HG03097 (cell line): ENCODE data around the gene CXCR5.

Experiments
- ATAC-seq: cut with Tn5 transposase; IDR thresholded peaks from one replicate; pipeline ENCODE4 v1.9.1; 2021; ENCODE audit not compliant: unreplicated experiment, low FRiP score

The CXCR5 gene

DNA sequence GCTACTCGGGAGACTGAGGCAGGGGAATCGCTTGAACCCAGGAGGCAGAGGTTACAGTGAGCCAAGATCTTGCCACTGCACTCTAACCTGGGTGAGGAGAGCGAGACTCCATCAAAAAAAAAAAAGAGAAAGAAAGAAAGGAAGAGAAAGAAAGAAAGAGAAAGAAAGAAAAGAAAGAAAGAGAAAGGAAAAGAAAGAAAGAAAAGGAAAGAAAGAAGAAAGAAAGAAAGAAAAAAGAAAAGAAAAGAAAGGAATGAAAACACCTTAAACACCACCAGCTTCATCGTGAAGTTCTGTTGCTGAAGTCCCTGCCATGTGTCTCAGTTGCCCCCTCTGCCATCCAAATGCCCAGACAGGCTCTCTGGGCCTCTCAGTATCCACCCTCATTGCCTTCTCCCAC, 9.9 kb upstream of the CXCR5 start:
- ATAC-seq, result no peak

GRCh38 chr11:118876286-118876685, 7.4 kb upstream of the CXCR5 start:
- ATAC-seq, result no peak

DNA sequence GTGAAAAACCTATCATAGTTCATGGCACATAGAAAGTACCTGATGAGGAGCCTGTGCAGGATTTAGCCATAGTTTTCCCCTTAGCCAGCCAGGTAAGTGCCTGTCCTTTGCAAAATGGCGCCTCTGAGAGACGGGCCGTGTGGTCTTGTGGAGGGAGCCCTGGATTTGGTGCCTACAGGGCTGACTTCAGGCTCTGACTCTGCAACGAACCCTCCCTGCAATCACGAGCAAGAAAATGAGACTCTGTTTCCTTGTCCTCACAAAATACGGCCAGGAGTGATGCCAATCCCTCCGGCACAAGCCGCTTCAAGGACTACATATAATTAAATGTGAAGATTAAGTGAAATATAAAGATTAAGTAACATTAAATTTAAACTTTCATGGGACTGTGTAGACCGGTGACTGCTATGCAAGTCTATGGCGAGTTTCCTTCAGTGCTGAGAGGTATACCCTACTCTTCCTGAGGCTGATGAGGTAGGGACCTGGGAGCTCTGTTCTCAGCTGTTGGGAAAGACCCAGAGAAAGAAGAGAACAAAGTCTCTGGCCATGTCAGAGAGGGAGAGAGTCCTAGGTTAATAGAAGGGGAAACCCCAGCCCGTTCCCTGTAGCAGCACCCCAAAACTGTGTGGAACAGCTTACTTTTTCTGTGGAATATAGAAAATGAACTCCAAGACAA, 6.1 kb upstream of the CXCR5 start:
- no peak for ATAC-seq

- no peak for ATAC-seq
Measured at GRCh38 chr11:118878163-118878563, 5.5 kb upstream of the CXCR5 start.

DNA sequence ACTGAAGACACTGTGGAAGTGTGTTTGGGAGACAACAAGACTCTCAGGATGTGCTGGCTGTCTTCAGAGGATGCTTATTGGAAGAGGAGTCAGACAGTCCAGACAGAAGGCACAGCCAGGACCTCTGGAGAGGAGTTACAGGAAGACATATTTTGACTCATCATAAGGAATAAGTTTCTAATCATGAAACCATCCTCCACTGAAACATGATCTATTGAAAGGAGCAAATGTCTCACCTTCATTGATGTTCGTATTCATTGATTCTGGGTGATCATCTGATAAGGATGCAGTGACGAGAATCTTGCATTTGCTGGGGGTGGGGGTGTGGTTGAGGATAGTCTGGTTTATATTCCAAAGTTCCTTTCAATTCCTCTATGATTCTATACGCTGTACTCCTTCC, 2.5 kb upstream of the CXCR5 start:
- no peak for ATAC-seq

DNA sequence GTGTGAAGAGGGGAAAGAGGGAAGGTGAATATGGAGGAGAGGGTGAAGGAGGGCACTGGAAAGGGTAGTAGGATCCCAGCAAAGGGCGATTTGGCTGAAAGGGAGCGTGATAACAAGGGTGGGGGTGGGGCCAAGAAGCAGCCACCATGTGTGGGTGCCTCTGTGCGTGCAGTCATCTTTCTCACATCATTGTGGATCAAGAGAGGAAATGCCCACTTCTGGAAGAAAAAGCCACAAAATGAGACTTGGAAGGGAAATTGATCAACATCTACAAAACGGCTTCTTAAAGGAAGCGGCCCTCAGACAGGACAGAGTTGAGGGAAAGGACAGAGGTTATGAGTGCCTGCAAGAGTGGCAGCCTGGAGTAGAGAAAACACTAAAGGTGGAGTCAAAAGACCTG, 1.2 kb upstream of the CXCR5 start:
- no peak for ATAC-seq

DNA sequence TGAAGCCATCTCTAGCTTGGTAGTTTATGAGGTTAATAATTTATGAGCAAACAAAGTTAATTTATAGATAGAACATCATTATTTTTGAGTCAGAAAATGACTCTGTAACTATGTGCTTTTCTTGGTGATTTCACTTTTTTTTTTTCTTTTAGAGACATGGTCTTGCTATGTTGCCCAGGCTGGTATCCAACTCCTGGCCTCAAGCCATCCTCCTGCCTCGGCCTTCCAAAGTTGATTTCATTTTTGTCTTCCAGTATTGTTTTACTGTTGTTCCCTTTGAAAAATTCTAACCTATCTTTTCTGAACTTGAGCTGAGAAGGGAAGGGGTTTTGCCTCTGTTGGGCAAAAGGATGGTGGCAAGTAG, 706 bp upstream of the CXCR5 start:
- no peak for ATAC-seq

GRCh38 chr11:118884875-118885274, 1.2 kb downstream of the CXCR5 start:
- ATAC-seq, result no peak

- ATAC-seq, result no peak
Measured at GRCh38 chr11:118885319-118885718, 1.6 kb downstream of the CXCR5 start.

DNA sequence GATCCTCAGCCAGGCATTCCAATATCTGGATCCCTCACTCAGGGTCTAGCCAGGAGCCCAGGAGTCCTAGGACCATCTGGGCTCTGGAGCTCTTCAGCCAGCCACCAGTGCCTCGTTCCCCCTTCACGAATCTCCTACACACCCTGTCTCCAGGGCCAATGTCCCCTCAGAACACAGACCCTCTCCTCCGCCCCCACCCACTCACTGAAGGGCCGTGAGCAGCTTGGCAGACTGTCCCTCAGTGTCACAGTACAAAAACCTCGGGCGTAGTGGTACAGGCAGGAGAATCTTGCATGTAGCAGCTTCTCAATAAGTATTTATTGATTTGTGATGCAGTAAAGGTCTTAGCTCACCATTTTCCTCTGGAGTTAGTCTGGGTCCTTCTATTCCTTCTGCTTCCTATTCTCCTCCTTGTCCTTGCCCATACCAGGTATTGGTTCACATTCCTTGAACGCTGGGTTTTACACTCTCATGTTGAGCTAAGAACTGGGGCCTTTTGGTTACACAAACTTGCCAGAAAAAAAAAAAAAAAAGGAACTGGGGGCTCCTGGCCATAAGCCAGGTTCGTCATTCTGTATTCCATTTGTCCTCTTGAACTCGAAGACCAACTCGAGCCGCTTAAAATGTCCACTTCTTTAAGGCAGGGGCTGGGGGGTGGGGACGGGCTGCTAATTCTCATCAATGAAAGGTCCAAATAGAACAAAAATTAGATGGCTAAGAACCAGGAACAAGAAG, 2.3 kb downstream of the CXCR5 start:
- no peak for ATAC-seq

DNA sequence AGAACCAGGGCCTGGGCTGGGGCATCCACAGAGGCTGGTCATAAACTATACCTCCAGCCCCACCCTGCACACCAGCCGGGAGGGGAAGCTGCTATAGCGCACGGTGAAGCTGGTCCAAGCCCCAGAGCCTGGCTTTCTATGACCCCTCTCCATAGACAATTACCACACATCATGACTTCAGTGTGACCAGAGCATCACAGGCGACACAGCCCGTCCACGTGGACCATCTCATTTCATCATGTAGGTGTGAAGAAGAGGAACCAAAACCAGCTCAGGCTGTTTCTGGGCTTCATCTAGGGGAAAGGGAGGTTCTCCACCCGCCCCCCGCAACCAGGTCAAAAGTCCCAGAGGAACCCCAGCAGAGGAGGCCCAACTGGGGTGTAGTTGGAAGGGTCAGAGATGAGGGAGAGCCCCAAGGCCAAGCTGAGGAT, 3.0 kb downstream of the CXCR5 start:
- ATAC-seq, result no peak

- ATAC-seq, result no peak
Measured at GRCh38 chr11:118887206-118887605, 3.5 kb downstream of the CXCR5 start.

GRCh38 chr11:118888398-118888797, 4.7 kb downstream of the CXCR5 start:
- no peak for ATAC-seq

DNA sequence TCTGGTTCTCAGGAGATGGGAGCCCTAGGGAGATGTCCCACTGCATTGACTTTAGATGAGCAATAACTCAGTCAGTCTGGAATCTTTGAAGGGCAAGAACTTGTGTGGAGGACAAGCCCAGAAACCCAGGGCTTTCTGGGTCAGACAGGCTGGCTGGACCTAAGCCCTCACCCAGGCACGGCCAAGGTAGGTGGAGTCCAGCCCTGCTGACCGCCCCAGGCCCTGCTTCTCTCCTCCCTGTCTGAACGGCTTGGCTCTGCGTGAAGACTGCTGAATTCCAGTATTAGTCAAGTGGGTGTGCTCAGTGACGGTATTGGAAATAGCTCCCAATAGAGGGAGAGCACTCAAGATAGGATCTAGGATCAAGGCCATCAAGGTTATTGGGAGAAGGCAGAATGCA, 6.1 kb downstream of the CXCR5 start:
- no peak for ATAC-seq

- no peak for ATAC-seq
Measured at GRCh38 chr11:118892514-118892913, 8.8 kb downstream of the CXCR5 start.

GRCh38 chr11:118892964-118893363, 9.3 kb downstream of the CXCR5 start:
- ATAC-seq, result no peak

- ATAC-seq, result no peak
Measured at GRCh38 chr11:118893662-118894061, 10.0 kb downstream of the CXCR5 start.

DNA sequence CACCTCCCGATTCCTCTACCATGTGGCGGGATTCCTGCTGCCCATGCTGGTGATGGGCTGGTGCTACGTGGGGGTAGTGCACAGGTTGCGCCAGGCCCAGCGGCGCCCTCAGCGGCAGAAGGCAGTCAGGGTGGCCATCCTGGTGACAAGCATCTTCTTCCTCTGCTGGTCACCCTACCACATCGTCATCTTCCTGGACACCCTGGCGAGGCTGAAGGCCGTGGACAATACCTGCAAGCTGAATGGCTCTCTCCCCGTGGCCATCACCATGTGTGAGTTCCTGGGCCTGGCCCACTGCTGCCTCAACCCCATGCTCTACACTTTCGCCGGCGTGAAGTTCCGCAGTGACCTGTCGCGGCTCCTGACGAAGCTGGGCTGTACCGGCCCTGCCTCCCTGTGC, 10.5 kb downstream of the CXCR5 start:
- no peak for ATAC-seq

- ATAC-seq, result no peak
Measured at GRCh38 chr11:118895093-118896039, 11.7 kb downstream of the CXCR5 start.

GRCh38 chr11:118896472-118896913, 12.8 kb downstream of the CXCR5 start:
- no peak for ATAC-seq

DNA sequence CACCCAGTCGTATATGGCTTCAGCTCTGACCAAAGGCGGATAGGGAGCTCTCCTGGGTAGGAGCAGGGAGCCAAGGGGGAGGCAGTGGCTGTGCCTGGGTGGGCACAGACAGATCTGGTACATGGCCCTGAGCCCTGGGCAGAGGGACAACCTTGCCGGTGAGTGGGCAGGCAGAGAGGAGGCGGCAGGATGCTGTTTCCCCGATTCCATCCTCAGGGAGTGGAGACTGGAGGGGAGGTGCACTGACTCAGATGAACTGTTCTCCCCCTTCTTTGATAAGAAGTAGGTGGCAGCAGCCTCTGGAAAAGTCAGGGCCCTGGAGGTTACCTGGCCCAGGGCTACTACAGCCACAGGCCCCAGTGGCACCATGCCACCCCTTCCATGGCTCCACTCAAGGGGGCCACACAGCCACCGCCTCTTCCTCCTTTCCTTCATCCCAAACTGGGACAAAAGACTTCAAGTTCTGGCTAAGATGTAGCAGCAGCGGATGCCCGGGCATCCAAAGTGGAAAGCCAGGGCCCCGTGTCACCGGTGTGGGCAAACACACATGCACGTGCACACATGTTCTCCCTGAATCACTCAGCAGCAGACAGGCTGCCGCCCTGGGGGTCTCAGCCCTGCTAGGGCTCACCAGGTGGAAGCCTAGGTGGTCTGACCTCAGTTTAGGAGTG, 13.4 kb downstream of the CXCR5 start:
- ATAC-seq, result no peak
